Measurements from ENCODE around the gene ABCA6.
"Not testable (repeated sequence)": the region's sequence is repeated elsewhere in the genome, so short reads cannot be mapped to it uniquely, and the experiment has no call there.

The ABCA6 gene

GRCh38 chr17:69070378-69071232 is 71.1 kb downstream of the ABCA6 start:
- Histone ChIP-seq H2AFZ (ENCODE audit: low read length) (peak overlapping the region; percentile 12), H3K27ac (ENCODE audit: low read length) (peak overlapping the region; percentile 12; the same call in 1 of the 2 replicates), H3K4me2 (ENCODE audit: low read depth, low read length) (peak overlapping the region; percentile 17; the same call in 1 of the 2 replicates), H3K4me1 (ENCODE audit: low read length) (peaks cover 17% of the 10 kb centered on the region)
- H3K36me3 ChIP-seq (replicated peaks; ENCODE audit: insufficient read depth, low read length); H3K4me3 ChIP-seq (ENCODE audit: low read length); H3K9me2 ChIP-seq (replicated peaks; ENCODE audit: insufficient read depth, low read length); H4K20me1 ChIP-seq (ENCODE audit: insufficient read depth, low read length); H3F3A ChIP-seq (ENCODE audit: insufficient read depth, low read length); H3K9ac ChIP-seq (ENCODE audit: low read length); H3K79me2 ChIP-seq (ENCODE audit: low read length); H3K9me3 ChIP-seq (replicated peaks; ENCODE audit: insufficient read depth, low read length); H3K27me3 ChIP-seq (replicated peaks; ENCODE audit: insufficient read depth, low read length): not testable (repeated sequence)
- peak; percentile 77 for DNase-seq

DNA sequence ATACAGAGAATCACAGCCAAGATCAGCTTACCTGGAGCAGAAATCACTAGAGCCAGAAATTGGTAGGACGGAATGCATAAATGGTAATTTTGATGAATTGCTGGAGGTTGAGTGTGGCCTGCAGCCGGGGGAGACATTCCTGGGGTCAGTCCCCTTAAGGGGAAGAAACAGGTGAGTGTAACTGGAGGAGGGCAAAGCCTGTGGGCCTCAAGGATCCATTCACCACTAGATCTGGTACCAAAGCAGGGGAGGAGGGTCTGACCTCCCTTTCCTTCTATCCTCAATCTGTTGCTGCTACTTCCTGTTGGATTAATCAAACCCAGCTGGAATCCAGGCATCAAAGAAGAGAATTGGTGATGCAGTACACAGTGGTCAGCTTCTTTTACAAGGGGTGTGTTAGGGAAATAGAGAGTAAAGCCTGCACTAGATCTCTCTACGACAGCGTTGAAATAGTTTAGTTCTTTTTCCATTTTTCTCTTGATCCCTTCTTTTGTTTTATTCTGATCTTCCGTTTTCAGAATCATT is 72.4 kb downstream of the ABCA6 start:
- no peaks in the 10 kb centered on the region for H3K9me3 ChIP-seq (replicated peaks; ENCODE audit: insufficient read depth, low read length)
- DNase-seq: no peak
- H3K36me3 ChIP-seq (replicated peaks; ENCODE audit: insufficient read depth, low read length): no peaks in the 10 kb centered on the region
- no peak overlapping the region for H2AFZ ChIP-seq (ENCODE audit: low read length)
- TF ChIP-seq EZH2phosphoT487 (IDR thresholded peaks at IDR 0.05; ENCODE audit: low read length) (no peak), EZH2 (optimal IDR thresholded peaks at IDR 0.05; ENCODE audit: low read depth, low read length) (no peak)
- TF ChIP-seq, protein P1, sequence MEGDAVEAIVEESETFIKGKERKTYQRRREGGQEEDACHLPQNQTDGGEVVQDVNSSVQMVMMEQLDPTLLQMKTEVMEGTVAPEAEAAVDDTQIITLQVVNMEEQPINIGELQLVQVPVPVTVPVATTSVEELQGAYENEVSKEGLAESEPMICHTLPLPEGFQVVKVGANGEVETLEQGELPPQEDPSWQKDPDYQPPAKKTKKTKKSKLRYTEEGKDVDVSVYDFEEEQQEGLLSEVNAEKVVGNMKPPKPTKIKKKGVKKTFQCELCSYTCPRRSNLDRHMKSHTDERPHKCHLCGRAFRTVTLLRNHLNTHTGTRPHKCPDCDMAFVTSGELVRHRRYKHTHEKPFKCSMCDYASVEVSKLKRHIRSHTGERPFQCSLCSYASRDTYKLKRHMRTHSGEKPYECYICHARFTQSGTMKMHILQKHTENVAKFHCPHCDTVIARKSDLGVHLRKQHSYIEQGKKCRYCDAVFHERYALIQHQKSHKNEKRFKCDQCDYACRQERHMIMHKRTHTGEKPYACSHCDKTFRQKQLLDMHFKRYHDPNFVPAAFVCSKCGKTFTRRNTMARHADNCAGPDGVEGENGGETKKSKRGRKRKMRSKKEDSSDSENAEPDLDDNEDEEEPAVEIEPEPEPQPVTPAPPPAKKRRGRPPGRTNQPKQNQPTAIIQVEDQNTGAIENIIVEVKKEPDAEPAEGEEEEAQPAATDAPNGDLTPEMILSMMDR (IDR thresholded peaks at IDR 0.05; ENCODE audit: low read length): no peak
- H3K4me2 ChIP-seq (ENCODE audit: low read depth, low read length): no peak overlapping the region
- H3K9ac ChIP-seq (ENCODE audit: low read length): no peak overlapping the region
- no peak overlapping the region for H3K4me3 ChIP-seq (ENCODE audit: low read length)
- H3K4me1 ChIP-seq (ENCODE audit: low read length): peaks cover 23% of the 10 kb centered on the region
- no peak overlapping the region for H3K27ac ChIP-seq (ENCODE audit: low read length)
- H3F3A ChIP-seq (ENCODE audit: insufficient read depth, low read length): no peaks in the 10 kb centered on the region
- H4K20me1 ChIP-seq (ENCODE audit: insufficient read depth, low read length): no peaks in the 10 kb centered on the region
- H3K27me3 ChIP-seq (replicated peaks; ENCODE audit: insufficient read depth, low read length): no peaks in the 10 kb centered on the region
- H3K9me2 ChIP-seq (replicated peaks; ENCODE audit: insufficient read depth, low read length): no peaks in the 10 kb centered on the region
- H3K79me2 ChIP-seq (ENCODE audit: low read length): no peaks in the 10 kb centered on the region

DNA sequence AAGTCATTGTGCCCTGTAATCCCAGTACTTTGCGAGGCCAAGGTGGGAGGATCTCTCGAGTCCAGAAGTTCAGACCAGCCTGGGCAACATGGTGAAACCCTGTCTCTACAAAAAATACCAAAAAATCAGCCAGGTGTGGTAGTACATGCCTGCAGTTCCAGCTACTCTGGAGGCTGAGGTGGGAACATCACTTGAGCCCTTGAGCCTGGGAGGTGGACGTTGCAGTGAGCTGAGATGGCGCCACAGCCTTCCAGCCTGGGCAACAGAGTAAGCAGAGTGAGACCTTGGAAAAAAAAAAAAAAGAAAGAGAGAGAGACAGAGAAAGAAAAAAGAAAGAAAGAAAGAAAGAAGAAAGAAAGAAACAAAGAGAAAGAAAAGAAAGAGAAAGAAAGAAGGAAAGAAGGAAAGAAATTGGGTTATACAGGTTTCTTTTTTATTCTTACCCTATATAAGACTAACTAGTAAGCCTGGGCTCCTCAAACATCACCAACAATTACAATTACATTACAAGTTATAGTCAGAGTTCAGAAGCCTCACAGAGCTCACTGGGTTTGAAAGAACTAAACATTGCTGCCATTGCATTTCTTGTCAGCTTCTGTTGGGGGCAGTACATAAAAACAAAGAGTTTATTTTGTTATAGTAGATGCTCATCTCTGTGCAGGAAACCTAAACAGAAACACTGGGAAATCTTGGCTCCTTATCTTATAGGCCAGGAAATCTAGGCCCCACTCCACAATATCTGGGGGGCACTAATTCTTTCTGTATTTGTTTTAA is 74.2 kb downstream of the ABCA6 start:
- Histone ChIP-seq H3K36me3 (replicated peaks; ENCODE audit: insufficient read depth, low read length) (no peaks in the 10 kb centered on the region), H3K9ac (ENCODE audit: low read length) (no peak overlapping the region), H3K27me3 (replicated peaks; ENCODE audit: insufficient read depth, low read length) (no peaks in the 10 kb centered on the region), H3K4me2 (ENCODE audit: low read depth, low read length) (no peak overlapping the region), H3F3A (ENCODE audit: insufficient read depth, low read length) (no peaks in the 10 kb centered on the region), H3K79me2 (ENCODE audit: low read length) (no peaks in the 10 kb centered on the region), H4K20me1 (ENCODE audit: insufficient read depth, low read length) (no peaks in the 10 kb centered on the region), H3K27ac (ENCODE audit: low read length) (no peak overlapping the region), H3K4me1 (ENCODE audit: low read length) (peaks cover 23% of the 10 kb centered on the region), H2AFZ (ENCODE audit: low read length) (peak overlapping the region; percentile 2; the same call in 1 of the 2 replicates), H3K9me2 (replicated peaks; ENCODE audit: insufficient read depth, low read length) (no peaks in the 10 kb centered on the region), H3K4me3 (ENCODE audit: low read length) (no peak overlapping the region), H3K9me3 (replicated peaks; ENCODE audit: insufficient read depth, low read length) (no peaks in the 10 kb centered on the region)
- no peak for DNase-seq
- TF ChIP-seq EZH2 (optimal IDR thresholded peaks at IDR 0.05; ENCODE audit: low read depth, low read length) (no peak), EZH2phosphoT487 (IDR thresholded peaks at IDR 0.05; ENCODE audit: low read length) (no peak)
- TF ChIP-seq, protein P1 (IDR thresholded peaks at IDR 0.05; ENCODE audit: low read length): peak; percentile 30
